Activated T-helper 17 cell treated with anti-CD3 and anti-CD28 coated beads, Interleukin-2, amount 50 U/mL, for 72 hours (primary cell): ENCODE results near the gene USP13. TPM values are rescaled to one million over a fixed set of nuclear protein-coding genes. Genes with fewer than 3 reads are reported as not detected.
"Not testable (repeated sequence)": the region's sequence is repeated elsewhere in the genome, so short reads cannot be mapped to it uniquely, and the experiment has no call there.

Source experiments
- ATAC-seq: fragments of 150-1000 bp; cut with Tn5 transposase; replicated peaks from 2 replicates; pipeline ENCODE4 v1.10.0; 2021; ENCODE audit warnings: mild to moderate bottlenecking, moderate library complexity
- H3K27ac Mint-ChIP-seq: one replicate; pipeline ENCODE4 v1.8.0; 2022; ENCODE audit warnings: mixed read lengths
- H3K27me3 Mint-ChIP-seq: one replicate; pipeline ENCODE4 v1.8.0; 2022; ENCODE audit warnings: mixed read lengths
- H3K36me3 Mint-ChIP-seq: one replicate; pipeline ENCODE4 v1.8.0; 2022; ENCODE audit warnings: low read depth, mild to moderate bottlenecking, mixed read lengths
- H3K4me1 Mint-ChIP-seq: one replicate; pipeline ENCODE4 v1.8.0; 2022; ENCODE audit warnings: mixed read lengths
- H3K4me3 Mint-ChIP-seq: one replicate; pipeline ENCODE4 v1.8.0; 2022; ENCODE audit warnings: mild to moderate bottlenecking, mixed read lengths
- H3K9me3 Mint-ChIP-seq: one replicate; pipeline ENCODE4 v1.8.0; 2022; ENCODE audit warnings: mixed read lengths
- total RNA-seq, 2 donors: library from RNA; stranded (reverse); gene quantifications; one replicate each; pipeline ENCODE4 v1.2.3, GENCODE V29; 2022

Gene USP13
- total RNA-seq, 2 donors from 2014 or later, result 4.2 to 12.9 TPM

DNA sequence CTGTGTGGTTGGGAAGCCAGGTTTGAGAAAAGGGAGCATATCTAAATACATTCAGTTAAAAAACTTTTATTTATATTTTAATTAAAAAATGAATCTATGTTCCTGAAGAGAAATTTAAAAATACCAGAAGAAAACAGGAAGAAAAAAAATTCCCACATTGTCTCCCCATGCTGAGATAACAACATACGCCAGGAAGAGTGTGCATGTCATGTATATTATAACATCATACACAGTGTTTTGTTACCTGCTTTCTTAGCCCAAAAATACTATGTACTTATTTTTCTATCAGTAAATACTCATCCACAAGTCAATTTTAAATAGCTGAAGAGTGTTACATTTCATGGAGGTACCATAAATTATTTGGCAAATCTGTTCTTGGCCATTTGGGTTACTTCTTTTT is 18.5 kb downstream of the USP13 start:
- Mint-ChIP-seq H3K27ac (no peak overlapping the region), H3K9me3 (no peaks in the 10 kb centered on the region), H3K36me3 (no peaks in the 10 kb centered on the region), H3K27me3 (no peaks in the 10 kb centered on the region), H3K4me3 (no peak overlapping the region), H3K4me1 (peaks cover 10% of the 10 kb centered on the region)
- no peak for ATAC-seq

GRCh38 chr3:179671747-179672242 is 19.0 kb downstream of the USP13 start:
- no peaks in the 10 kb centered on the region for H3K27me3 Mint-ChIP-seq
- no peak for ATAC-seq
- no peak overlapping the region for H3K27ac Mint-ChIP-seq
- H3K36me3 Mint-ChIP-seq, result no peaks in the 10 kb centered on the region
- peaks cover 10% of the 10 kb centered on the region for H3K4me1 Mint-ChIP-seq
- H3K4me3 Mint-ChIP-seq, result no peak overlapping the region
- no peaks in the 10 kb centered on the region for H3K9me3 Mint-ChIP-seq

- no peaks in the 10 kb centered on the region for H3K27me3 Mint-ChIP-seq
These were observed 20.1 kb downstream of the USP13 start for GRCh38 chr3:179672918-179673317.

DNA sequence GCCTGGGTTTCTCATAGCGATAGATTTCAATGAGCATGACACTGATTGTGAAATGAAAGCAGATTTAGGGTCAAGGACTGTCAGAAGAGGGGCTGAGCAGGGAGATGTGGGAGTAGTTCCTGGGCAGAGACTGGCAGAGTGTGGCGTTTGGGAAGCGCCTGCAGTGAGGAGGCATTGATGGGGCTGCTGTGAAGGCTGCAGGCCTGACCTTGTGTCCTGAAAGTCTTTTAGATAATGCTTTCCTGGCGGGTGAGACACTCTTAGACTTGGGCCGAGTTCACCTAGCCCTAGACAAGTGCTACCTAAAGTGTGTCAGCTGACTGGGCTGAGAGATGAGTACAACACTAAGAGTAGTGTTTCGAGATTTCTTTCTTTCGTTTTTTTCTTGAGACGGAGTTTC is 20.7 kb downstream of the USP13 start:
- H3K36me3 Mint-ChIP-seq, result no peaks in the 10 kb centered on the region
- no peak overlapping the region for H3K4me3 Mint-ChIP-seq
- no peak overlapping the region for H3K27ac Mint-ChIP-seq
- no peaks in the 10 kb centered on the region for H3K27me3 Mint-ChIP-seq
- H3K4me1 Mint-ChIP-seq, result peaks cover 7% of the 10 kb centered on the region
- no peak for ATAC-seq
- H3K9me3 Mint-ChIP-seq, result no peaks in the 10 kb centered on the region

More at GRCh38 chr3:179672918-179673317, 20.1 kb downstream of the USP13 start:
- Mint-ChIP-seq H3K36me3 (no peaks in the 10 kb centered on the region), H3K27ac (no peak overlapping the region), H3K4me3 (no peak overlapping the region), H3K9me3 (no peaks in the 10 kb centered on the region), H3K4me1 (peaks cover 10% of the 10 kb centered on the region)
- ATAC-seq, result no peak

DNA sequence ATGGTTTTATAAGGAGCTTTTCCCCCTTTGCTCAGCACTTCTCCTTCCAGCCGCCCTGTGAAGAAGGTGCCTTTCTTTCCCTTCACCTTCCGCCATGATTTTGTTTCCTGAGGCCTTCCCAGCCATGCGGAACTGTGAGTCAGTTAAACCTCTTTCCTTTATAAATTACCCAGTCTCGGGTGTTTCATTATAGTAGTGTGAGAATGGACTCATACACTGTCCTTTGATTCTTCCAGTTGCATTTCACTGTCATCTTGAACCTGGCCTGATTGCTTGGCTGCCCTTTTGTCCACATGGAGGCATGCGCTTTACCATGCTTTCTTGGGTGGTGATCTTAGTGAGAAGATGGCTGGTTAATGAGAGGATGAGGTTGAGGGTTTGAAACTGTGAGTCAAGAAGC is 23.2 kb downstream of the USP13 start:
- no peaks in the 10 kb centered on the region for H3K4me1 Mint-ChIP-seq
- no peak overlapping the region for H3K4me3 Mint-ChIP-seq
- no peak overlapping the region for H3K27ac Mint-ChIP-seq
- H3K36me3 Mint-ChIP-seq, result no peaks in the 10 kb centered on the region
- no peak for ATAC-seq
- no peaks in the 10 kb centered on the region for H3K27me3 Mint-ChIP-seq
- no peaks in the 10 kb centered on the region for H3K9me3 Mint-ChIP-seq

DNA sequence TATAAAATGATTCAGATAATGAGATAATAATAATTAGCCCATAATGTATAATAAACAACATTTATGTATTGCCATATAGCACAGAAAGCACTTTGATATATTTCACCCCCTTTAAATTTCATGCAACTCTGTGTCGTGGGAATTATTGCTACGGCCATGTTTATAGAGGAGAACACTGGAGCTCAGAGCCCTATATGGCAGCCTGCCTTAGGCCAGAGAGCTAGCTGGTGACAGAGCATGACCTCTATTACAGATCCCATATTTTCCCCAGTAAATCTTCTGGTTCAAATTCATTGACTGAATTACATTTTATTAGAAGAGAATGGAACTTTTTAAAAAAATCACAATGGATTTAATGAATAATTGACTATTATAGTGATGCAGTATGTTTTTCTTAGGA is 25.0 kb downstream of the USP13 start:
- Mint-ChIP-seq H3K4me1 (no peaks in the 10 kb centered on the region), H3K27ac (no peak overlapping the region), H3K27me3 (no peaks in the 10 kb centered on the region), H3K36me3 (peaks cover 5% of the 10 kb centered on the region), H3K4me3 (no peak overlapping the region), H3K9me3 (no peaks in the 10 kb centered on the region)
- ATAC-seq, result no peak

- H3K9me3 Mint-ChIP-seq, result no peaks in the 10 kb centered on the region
- no peaks in the 10 kb centered on the region for H3K4me1 Mint-ChIP-seq
- peaks cover 12% of the 10 kb centered on the region for H3K36me3 Mint-ChIP-seq
- no peaks in the 10 kb centered on the region for H3K27me3 Mint-ChIP-seq
- H3K4me3 Mint-ChIP-seq, result no peak overlapping the region
- no peak overlapping the region for H3K27ac Mint-ChIP-seq
- ATAC-seq, result no peak
These were observed 28.8 kb downstream of the USP13 start for GRCh38 chr3:179681492-179682263.

GRCh38 chr3:179682426-179683080 is 29.7 kb downstream of the USP13 start:
- no peaks in the 10 kb centered on the region for H3K27me3 Mint-ChIP-seq
- H3K4me1 Mint-ChIP-seq, result no peaks in the 10 kb centered on the region
- no peak for ATAC-seq
- peaks cover 12% of the 10 kb centered on the region for H3K36me3 Mint-ChIP-seq
- no peaks in the 10 kb centered on the region for H3K9me3 Mint-ChIP-seq
- no peak overlapping the region for H3K4me3 Mint-ChIP-seq
- H3K27ac Mint-ChIP-seq, result no peak overlapping the region

GRCh38 chr3:179683286-179683685 is 30.4 kb downstream of the USP13 start:
- peaks cover 12% of the 10 kb centered on the region for H3K36me3 Mint-ChIP-seq
- not testable (repeated sequence) for ATAC-seq, H3K4me3 Mint-ChIP-seq, H3K27me3 Mint-ChIP-seq, H3K9me3 Mint-ChIP-seq, H3K4me1 Mint-ChIP-seq, H3K27ac Mint-ChIP-seq

DNA sequence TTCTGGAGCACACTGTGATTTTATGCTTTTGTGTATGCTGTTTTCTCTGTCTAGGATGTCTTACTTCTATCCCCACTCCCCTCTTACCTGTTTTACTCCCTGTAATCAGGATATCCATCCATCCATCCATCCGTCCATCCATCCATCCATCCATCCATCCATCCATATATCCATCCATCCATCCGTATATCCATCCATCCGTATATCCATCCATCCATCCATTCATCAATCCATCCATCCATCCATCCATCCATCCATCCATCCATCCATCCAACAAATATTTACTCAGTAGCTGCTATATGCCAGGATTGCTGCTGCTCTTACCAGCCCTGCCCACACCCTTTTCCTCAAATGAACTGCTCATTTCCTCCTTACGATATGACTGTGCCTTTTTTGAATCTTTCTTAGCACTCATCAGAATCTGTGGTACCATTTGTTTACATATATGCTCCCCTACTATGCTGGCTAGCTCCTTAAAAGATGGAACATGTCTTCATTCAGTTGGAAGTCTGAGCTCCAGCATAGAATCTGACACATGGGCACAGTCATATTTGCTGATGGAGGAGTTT is 35.2 kb downstream of the USP13 start:
- ATAC-seq, result peak; percentile 77
- Mint-ChIP-seq H3K4me3 (no peak overlapping the region), H3K27ac (no peak overlapping the region), H3K27me3 (no peaks in the 10 kb centered on the region), H3K9me3 (no peaks in the 10 kb centered on the region), H3K36me3 (peaks cover 12% of the 10 kb centered on the region), H3K4me1 (no peaks in the 10 kb centered on the region)

GRCh38 chr3:179688850-179689249 is 36.0 kb downstream of the USP13 start:
- Mint-ChIP-seq H3K27ac (no peak overlapping the region), H3K27me3 (no peaks in the 10 kb centered on the region), H3K4me1 (no peaks in the 10 kb centered on the region), H3K36me3 (peaks cover 12% of the 10 kb centered on the region), H3K9me3 (no peaks in the 10 kb centered on the region), H3K4me3 (no peak overlapping the region)
- ATAC-seq, result no peak

DNA sequence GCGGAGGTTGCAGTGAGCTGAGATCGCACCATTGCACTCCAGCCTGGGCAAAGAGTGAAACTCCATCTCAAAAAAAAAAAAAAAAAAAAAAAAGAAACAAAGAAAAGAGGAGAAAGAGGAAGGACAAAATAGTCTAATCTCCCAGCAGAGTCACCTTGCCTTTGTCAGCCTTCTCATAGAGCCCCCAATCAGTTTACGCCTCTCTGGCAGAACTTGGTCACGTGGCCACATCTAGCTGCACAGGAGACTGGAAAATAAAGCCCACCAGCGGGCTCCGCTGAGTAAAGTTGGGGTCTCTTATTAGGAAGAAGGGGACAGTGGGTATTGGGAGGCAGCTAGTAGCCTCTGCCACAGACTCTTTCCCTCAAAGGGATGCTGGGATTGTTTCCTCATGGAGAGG is 41.9 kb downstream of the USP13 start:
- ATAC-seq, result no peak
- H3K36me3 Mint-ChIP-seq, result peaks cover 12% of the 10 kb centered on the region

GRCh38 chr3:179695672-179696313 is 43.0 kb downstream of the USP13 start:
- H3K36me3 Mint-ChIP-seq, result peaks cover 12% of the 10 kb centered on the region
- no peaks in the 10 kb centered on the region for H3K4me1 Mint-ChIP-seq
- no peak overlapping the region for H3K4me3 Mint-ChIP-seq
- H3K27ac Mint-ChIP-seq, result no peak overlapping the region
- no peaks in the 10 kb centered on the region for H3K27me3 Mint-ChIP-seq
- no peaks in the 10 kb centered on the region for H3K9me3 Mint-ChIP-seq
- no peak for ATAC-seq

More for the DNA sequence above, 41.9 kb downstream of the USP13 start:
- Mint-ChIP-seq H3K4me3 (no peak overlapping the region), H3K27me3 (no peaks in the 10 kb centered on the region), H3K4me1 (no peaks in the 10 kb centered on the region), H3K9me3 (no peaks in the 10 kb centered on the region), H3K27ac (no peak overlapping the region)

DNA sequence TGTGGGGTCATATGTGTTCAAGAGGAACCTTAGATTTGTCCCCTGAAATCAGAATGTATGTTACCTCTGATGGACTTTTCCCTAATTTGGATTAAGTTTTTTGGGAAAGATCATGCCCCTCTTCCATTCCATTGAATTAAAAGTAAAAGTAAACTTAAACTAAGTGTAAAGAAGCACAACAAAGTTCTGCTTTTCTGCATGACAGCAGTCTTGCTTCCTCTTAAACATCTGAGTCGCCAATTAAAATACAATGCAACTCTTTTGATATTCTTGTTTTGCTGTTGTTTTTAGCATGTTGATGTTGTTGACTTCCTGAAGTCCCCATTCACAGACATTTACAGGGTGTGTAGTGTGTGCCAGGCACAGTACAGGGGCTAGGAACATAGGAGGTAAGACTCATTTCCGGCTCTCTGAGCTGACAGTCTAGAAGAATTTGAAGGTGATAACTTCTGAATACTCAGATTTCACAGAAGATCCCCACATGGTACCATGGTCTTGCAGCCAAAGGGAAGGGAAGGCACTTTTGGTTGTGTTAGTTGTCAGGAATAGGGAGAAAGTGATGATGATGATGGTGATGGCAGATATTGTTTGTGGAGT is 45.0 kb downstream of the USP13 start:
- Mint-ChIP-seq H3K36me3 (peaks cover 21% of the 10 kb centered on the region), H3K4me1 (no peaks in the 10 kb centered on the region), H3K27me3 (no peaks in the 10 kb centered on the region), H3K27ac (no peak overlapping the region), H3K4me3 (no peak overlapping the region), H3K9me3 (no peaks in the 10 kb centered on the region)
- ATAC-seq, result no peak
